GM12864 (cell line): Measurements from ENCODE around the gene IL11RA.
A peak's percentile ranks its signal among the peaks of the same experiment; 100 is the strongest.

ENCODE experiments used
- DNase-seq: peaks from one replicate; pipeline ENCODE4 v3.0.0-alpha.2; 2011; ENCODE audit warnings: low read depth
- H3K4me3 ChIP-seq: 2 replicates; pipeline ENCODE4 v1.5.1; 2011; ENCODE audit warnings: mild to moderate bottlenecking, low read depth, low read length, control low read depth
- CTCF ChIP-seq: IDR thresholded peaks from 2 replicates; pipeline ENCODE4 v1.5.1; 2011; ENCODE audit warnings: low read depth, mild to moderate bottlenecking, moderate library complexity, low read length, control low read depth, inconsistent platforms; ENCODE audit errors: missing control alignments

The IL11RA gene

GRCh38 chr9:34611251-34611810, 40.7 kb upstream of the IL11RA start:
- no peak for DNase-seq
- TF ChIP-seq CTCF, result no peak
- peak overlapping the region; percentile 72 for H3K4me3 ChIP-seq

- DNase-seq, result no peak
- no peak for TF ChIP-seq CTCF
- peak within 1 kb of the TSS; percentile 72 for H3K4me3 ChIP-seq
Measured at GRCh38 chr9:34611811-34612787, 39.9 kb upstream of the IL11RA start, which contains the start of gene RPP25L. Gene RPP25L, minus strand, starts transcription at chr9:34612097. Its CDS starts 801 bp downstream, at chr9:34611296.

GRCh38 chr9:34612788-34613390, 39.1 kb upstream of the IL11RA start:
- no peak for DNase-seq
- peak; percentile 92 for TF ChIP-seq CTCF
- peak overlapping the region; percentile 72; the same call in 1 of the 2 replicates for H3K4me3 ChIP-seq

- DNase-seq, result no peak
- no peak overlapping the region for H3K4me3 ChIP-seq
- TF ChIP-seq CTCF, result no peak
Measured at GRCh38 chr9:34615132-34615531, 36.9 kb upstream of the IL11RA start.

GRCh38 chr9:34620061-34620994, 31.7 kb upstream of the IL11RA start, which contains the start of gene DCTN3:
Gene DCTN3, minus strand, starts transcription at chr9:34620495. Its CDS starts 31 bp downstream, at chr9:34620464.
- TF ChIP-seq CTCF, result no peak
- peak; percentile 91 for DNase-seq
- H3K4me3 ChIP-seq, result peak within 1 kb of the TSS; percentile 70
